HG03520 (cell line): Measurements from ENCODE around the gene NPFF.
"Not testable (repeated sequence)": the region's sequence is repeated elsewhere in the genome, so short reads cannot be mapped to it uniquely, and the experiment has no call there.

ENCODE experiments used
- ATAC-seq: cut with Tn5 transposase; IDR thresholded peaks from one replicate; pipeline ENCODE4 v1.9.1; 2021; ENCODE audit warnings: mild to moderate bottlenecking, moderate library complexity; ENCODE audit not compliant: unreplicated experiment

NPFF gene

DNA sequence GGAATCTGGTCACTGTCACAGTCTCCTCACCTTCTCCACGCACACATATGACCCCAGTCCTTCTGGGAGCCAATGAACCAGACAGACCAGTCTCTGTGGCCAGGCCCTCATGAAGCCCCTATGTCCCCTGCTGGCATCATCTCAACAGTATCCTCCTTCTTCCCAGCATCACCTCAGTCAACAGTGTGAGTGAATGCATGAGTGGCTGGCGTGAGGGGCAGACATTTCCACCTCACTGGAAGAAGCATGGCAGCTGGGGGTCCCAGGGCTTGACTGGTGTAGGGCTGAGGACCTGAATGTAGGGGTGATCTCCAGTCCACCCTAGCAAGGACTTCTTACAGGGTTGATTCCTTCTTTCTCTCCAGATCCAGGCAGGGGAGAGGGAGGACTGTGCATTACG lies 9.8 kb downstream of the NPFF start:
- no peak for ATAC-seq

- no peak for ATAC-seq
Observed at GRCh38 chr12:53496752-53497032, 10.6 kb downstream of the NPFF start.

DNA sequence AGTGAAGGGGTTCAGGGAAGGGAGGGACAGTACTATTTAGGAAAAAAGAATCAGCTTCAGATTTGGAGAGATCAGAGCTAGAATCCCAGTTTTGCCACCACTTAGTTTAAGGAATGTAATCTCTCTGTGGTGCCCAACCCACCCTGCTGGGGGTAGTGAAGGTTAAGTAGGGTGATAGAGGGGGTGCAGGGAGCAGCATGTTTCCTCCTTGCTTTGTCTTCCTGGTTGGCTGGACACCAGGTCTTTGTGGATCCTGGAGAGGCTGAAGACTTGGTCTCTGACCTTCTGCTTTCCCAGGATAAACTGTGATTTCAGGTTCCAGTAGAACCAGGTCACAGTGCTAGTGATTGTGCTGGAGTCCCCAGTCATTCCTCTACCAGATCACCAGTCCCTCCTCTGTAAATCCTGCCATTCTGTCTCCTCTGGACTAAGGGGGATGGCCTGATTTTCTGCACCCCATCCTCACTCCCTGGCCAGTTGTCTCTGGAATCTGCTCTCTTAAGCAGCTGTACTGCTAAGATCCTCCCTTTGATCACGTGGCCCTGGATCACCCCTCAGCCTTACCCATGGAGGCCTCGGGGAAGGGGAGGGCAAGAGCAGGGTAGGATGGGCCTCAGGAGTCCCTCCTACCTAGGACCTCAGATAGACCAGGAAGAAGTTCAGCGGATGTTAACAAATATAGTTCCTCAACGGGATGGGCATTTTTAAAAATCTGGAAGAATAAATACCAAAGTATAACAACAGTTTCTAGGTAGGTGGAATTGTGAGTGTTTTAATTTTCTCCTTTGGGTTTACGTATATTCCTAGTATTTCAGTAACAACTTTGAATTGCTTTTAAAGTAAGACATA lies 11.2 kb downstream of the NPFF start:
- no peak for ATAC-seq

- no peak for ATAC-seq
Observed at GRCh38 chr12:53493610-53494391, 13.5 kb downstream of the NPFF start.

DNA sequence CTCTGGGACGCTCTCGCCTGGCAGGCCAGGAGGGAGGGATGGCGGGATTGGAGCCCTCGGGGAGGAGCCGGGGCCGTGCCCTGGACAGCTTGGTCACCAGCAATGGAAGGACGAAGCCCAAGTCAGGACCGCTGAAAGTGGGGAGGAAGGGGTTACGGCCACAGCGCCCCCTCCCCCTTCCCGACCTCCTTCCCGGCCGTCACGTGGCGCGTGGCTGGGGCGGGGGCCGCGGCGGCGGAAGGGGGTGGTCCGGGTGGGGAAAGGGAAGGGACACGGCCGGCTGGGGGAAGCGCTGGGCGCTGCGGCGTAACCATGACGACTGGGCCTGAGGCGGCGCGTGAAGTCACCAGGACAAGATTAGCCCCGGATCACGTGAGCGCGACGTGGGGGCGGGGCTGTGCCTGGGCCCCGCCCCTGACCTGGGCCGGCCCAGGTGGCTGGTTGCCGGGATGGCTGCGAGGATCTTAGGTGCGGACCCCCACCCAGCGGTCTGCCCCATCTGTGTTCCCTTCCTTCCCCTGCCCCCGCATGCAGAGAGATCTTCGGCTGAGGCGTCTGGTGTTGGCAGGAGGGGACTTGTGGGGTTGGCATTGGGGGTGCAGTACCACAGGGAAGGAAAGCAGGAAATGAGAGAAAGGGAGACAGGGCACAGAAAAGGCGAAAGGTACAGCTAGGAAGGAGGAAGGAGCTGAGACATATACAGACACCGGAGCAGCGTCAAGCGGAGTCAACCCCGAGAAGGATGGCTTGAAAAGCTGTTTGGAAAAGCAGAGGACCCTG lies 14.3 kb downstream of the NPFF start:
- ATAC-seq = peak; percentile 77

DNA sequence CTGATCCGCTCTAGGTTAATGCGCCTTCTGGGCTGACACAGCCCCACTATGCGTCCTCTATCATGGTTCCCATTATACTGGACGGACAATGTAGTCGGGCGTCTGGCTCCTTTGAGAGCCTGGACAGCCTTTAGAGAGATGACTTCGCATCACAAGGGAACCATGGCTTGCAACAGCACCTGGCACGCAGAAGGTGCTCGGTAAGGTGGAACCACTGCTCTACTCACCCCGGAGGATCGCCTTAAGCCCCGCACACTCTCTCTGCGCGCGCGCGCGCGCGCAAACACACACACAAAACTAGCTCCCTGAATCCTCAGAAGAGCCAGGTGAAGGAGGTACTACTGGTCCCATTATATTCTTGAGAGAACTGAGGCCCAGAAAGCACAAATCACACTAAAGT lies 15.1 kb downstream of the NPFF start:
- ATAC-seq = no peak

- ATAC-seq = no peak
Observed at GRCh38 chr12:53489242-53489864, 17.9 kb downstream of the NPFF start.

GRCh38 chr12:53486736-53487487 lies 20.4 kb downstream of the NPFF start:
- ATAC-seq = no peak

DNA sequence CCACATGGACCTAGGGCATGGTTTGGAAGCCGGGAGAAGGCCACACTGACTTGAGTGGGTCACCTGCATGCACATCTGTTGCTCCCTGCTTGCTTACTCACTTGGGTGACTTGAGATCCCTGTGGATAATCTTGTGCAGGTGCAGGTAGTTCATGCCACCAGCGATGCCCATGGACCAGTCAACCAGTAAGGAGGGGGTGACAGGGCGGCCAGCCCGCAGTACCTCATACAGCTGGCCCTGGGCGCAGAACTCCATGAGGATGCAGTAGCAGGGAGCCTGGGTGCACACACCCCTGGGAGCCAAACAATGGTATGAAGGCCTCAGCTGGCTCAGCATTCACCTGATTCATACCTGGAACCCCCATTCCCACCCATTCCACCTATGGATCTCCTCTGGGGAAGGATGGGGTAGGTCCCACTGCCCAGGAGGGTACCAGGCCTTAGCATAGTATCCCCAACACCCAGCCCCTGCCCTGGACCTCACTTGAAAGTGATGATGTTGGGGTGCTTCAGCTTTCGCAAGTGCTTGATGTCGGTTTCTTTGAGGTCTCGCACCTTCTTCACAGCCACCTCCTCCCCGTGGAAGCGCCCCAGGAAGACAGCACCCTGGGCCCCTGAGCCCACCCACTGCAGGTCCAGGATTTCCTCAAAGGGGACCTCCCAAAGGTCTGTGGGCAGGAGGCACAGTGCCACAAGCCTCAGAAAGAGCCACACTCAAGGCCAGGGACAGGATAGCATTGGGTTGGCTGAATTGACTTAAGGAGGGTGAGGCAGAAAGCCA lies 21.1 kb downstream of the NPFF start:
- ATAC-seq = no peak

DNA sequence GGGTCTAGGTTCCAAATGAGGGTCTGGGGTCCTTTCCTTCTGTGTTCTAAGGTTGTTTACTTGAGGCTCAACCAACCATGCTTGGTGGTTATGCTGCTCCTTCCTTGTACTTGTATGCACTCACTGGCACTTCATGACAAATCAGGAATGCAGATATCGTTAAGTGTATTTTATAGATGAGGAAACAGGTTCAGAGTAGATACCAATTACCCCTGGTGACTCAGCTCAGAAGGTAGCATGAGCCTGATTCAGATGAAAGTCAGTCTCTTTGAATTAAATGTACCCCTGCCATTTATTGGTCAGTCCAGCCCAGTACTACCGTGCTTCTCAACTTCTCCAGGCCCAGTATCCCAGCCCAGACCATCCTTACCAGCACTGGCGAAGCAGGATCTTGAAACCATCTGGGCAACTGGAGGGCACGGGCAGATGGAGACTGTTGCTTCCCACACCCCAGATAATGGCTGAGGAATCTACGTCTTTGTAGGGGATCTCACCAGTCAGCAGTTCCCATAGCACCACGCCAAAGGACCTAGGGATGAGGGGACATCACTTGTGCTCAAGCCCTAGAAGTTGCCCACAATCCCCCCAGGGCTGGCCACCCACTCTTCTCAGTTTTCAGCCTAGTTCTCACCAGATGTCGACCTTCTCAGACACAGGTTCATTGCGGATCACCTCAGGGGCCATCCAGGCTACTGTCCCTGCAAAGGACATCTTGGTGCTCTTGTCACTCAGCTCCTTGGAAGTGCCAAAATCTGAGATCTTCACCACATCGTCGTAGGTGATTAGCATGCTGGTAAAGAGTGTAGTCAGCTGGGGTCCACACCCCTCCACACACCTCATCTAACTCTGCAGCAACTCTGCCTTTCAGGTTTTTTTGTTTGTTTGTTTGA lies 22.4 kb downstream of the NPFF start:
- no peak for ATAC-seq

- ATAC-seq = no peak
Observed at GRCh38 chr12:53483979-53484377, 23.3 kb downstream of the NPFF start.

- no peak for ATAC-seq
Observed at GRCh38 chr12:53483225-53483978, 23.9 kb downstream of the NPFF start.

- no peak for ATAC-seq
Observed at GRCh38 chr12:53482626-53483168, 24.6 kb downstream of the NPFF start.

GRCh38 chr12:53481939-53482586 lies 25.2 kb downstream of the NPFF start:
- no peak for ATAC-seq

- ATAC-seq = not testable (repeated sequence)
Observed at GRCh38 chr12:53481458-53481857, 25.8 kb downstream of the NPFF start.

DNA sequence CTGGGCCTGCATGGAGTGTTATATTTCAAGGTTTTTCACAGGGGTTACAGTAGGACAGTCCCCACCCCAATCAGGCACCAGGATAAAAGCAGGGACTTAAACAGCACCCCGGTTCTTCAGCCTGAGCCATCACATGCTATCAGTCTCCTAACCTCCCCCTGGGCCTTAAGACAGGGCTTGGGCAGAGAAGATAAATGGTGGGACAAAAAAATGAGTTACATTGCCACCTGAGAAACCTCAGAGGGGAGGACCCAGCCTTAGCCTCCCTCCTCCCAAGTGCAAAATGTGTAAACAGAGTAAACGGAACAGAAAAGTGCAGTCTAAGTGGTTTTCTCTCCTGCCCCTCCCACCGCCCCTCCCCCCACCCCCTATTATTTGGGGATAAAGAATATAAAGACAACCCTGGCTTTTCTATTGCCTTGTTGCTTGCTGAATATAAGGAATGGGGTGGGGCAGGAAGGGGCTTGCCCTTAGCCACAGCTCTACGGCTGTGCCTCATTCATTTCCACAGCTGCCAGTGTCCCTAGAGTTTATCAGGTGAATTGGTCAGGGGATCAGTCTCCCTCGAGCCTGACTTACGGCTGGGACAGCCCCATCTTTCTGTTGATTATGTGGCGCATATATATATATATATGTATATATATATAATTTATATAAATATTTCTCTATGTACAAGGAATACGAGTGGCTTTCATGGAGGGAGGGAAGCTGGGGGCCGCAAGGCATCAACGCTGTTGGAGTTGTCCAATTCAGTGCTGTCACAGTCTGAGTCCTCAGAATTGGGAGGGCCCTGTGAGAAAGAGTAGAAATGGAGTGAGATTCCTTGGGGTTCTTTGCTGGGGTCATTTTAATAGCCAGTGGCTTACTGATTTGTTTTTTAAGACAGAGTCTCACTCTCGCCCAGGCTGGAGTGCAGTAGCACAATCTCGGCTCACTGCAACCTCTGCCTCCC lies 26.5 kb downstream of the NPFF start:
- no peak for ATAC-seq
